ENCODE measurements around the gene SPTY2D1. TPM values are rescaled to one million over a fixed set of nuclear protein-coding genes. Genes with fewer than 3 reads are reported as not detected.
"Not testable (repeated sequence)": the region's sequence is repeated elsewhere in the genome, so short reads cannot be mapped to it uniquely, and the experiment has no call there.

SPTY2D1 gene, protein sequence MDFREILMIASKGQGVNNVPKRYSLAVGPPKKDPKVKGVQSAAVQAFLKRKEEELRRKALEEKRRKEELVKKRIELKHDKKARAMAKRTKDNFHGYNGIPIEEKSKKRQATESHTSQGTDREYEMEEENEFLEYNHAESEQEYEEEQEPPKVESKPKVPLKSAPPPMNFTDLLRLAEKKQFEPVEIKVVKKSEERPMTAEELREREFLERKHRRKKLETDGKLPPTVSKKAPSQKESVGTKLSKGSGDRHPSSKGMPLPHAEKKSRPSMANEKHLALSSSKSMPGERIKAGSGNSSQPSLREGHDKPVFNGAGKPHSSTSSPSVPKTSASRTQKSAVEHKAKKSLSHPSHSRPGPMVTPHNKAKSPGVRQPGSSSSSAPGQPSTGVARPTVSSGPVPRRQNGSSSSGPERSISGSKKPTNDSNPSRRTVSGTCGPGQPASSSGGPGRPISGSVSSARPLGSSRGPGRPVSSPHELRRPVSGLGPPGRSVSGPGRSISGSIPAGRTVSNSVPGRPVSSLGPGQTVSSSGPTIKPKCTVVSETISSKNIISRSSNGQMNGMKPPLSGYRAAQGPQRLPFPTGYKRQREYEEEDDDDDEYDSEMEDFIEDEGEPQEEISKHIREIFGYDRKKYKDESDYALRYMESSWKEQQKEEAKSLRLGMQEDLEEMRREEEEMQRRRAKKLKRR
- total RNA-seq: 22.0 and 22.7 TPM in 2 replicates

DNA sequence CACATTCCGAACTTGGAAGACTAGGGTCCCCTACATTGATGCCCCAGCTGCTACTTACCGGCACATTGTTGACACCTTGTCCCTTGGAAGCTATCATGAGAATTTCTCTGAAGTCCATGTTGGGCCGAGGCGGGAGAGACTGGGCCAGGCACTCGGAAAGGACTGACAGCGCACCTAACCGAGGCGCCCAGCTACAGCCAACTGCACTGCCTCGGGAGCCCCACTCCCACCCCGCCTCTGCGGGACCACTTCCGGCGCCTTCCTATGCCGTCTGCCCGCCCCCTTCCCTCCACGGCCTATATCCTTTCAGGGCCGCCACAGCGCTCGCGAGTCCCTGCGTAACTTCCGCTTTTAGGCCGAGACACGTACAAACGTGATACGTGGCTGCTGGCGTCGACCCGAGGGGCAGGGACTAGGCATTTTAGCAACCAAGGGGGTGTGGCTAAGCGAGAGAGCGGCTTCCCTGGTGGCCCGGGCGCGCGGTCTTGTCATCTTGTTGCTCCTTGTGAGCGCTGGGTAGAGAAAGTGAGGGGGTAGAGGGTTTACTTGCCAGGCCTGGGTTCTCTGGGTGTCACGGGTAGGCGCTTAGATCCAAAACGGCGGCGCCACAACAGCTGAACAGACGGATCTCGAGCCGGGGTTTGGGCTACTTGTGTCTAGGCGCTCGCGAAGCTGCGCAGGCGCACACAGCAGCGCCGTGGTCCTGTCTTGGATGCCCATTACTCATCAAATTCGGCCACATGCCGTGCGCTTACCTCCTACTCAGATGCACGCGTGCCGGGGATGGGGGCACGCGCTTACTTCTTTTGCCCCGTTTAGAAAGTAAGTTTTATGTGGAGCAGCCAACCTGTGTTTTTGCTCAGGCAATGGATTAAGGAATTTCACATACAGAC lies at the start of gene SPTY2D1:
Gene SPTY2D1, minus strand, starts transcription at position 203 of the 893 bp plus-strand sequence. Its CDS starts 85 bp downstream, at position 118.
- no peaks in the 10 kb centered on the region for H3K9me3 Mint-ChIP-seq
- DNase-seq: peak; percentile 87
- ChIA-PET POLR2A (interaction anchor here (0.6 to 2.9 kb wide), 16 partner anchors 10 to 529 kb away, joined by 3 to 37 read pairs (median 5); partner anchors contain the start of genes GTF2H1, HPS5, LDHA and SAAL1), CTCF (interaction anchor here (1.1 to 1.5 kb wide), 2 partner anchors 93 to 97 kb away, joined by 3 to 4 read pairs; no protein-coding TSS in a partner anchor)
- peak; percentile 93 for ATAC-seq (ENCODE audit: low read depth)
- intact Hi-C loops (cut with micrococcal nuclease): loop anchor here (1.0 to 5.0 kb wide), 15 partner anchors 16 to 1896 kb away; partner anchors contain the start of genes C11orf58, E2F8, GTF2H1 and HPS5
- H3K4me3 Mint-ChIP-seq: peak within 1 kb of the TSS; percentile 99
- peaks cover 3% of the 10 kb centered on the region for H3K27me3 Mint-ChIP-seq
- H3K4me1 Mint-ChIP-seq: peaks cover 25% of the 10 kb centered on the region
- H3K27ac Mint-ChIP-seq: peak within 1 kb of the TSS; percentile 97
- TF ChIP-seq, protein P1, sequence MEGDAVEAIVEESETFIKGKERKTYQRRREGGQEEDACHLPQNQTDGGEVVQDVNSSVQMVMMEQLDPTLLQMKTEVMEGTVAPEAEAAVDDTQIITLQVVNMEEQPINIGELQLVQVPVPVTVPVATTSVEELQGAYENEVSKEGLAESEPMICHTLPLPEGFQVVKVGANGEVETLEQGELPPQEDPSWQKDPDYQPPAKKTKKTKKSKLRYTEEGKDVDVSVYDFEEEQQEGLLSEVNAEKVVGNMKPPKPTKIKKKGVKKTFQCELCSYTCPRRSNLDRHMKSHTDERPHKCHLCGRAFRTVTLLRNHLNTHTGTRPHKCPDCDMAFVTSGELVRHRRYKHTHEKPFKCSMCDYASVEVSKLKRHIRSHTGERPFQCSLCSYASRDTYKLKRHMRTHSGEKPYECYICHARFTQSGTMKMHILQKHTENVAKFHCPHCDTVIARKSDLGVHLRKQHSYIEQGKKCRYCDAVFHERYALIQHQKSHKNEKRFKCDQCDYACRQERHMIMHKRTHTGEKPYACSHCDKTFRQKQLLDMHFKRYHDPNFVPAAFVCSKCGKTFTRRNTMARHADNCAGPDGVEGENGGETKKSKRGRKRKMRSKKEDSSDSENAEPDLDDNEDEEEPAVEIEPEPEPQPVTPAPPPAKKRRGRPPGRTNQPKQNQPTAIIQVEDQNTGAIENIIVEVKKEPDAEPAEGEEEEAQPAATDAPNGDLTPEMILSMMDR (IDR thresholded peaks at IDR 0.05): no peak
- peaks cover 14% of the 10 kb centered on the region for H3K36me3 Mint-ChIP-seq (ENCODE audit: low read depth)

DNA sequence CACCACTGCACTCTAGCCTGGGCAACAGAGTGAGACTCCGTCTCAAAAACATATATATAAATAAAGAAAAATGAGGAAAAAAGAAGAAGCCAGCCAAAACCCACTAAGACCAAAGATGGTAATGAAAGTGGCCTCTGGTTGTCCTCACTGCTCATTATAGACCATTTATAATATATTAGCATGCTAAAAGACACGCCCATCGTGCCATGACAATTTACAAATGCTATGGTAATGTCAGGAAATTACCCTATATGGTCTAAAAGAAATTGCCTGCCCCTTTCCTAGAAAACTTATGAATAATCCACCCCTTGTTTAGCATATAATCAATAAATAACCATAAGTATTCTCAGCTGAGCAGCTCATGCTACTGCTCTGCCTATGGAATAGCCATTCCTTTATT lies 48.3 kb upstream of the SPTY2D1 start:
- TF ChIP-seq, protein P1 (IDR thresholded peaks at IDR 0.05): no peak
- no peaks in the 10 kb centered on the region for H3K9me3 Mint-ChIP-seq
- no peak overlapping the region for H3K27ac Mint-ChIP-seq
- ATAC-seq (ENCODE audit: low read depth) (no peak), DNase-seq (no peak)
- peaks cover 16% of the 10 kb centered on the region for H3K27me3 Mint-ChIP-seq
- intact Hi-C loops (cut with micrococcal nuclease): no loop called here
- no peak overlapping the region for H3K4me3 Mint-ChIP-seq
- POLR2A ChIA-PET: no interaction called here
- H3K36me3 Mint-ChIP-seq (ENCODE audit: low read depth): no peaks in the 10 kb centered on the region
- no peaks in the 10 kb centered on the region for H3K4me1 Mint-ChIP-seq
- CTCF ChIA-PET: no interaction called here

DNA sequence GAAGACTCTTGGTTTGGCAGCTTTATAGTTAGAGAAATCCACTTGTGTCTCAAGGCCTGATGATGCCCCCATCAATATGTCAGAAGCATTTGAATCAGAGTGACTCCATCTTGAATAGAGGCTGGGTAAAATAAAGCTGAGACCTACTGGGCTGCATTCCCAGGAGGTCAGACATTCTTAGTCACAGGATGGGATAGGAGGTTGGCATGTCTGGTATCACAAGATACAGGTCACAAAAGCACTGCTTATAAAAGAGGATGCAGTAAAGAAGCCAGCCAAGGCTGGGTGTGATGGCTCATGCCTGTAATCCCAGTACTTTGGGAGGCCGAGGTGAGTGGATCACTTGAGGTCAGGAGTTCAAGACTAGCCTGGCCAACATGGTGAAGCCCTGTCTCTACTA lies 47.8 kb upstream of the SPTY2D1 start:
- ATAC-seq (ENCODE audit: low read depth); H3K36me3 Mint-ChIP-seq (ENCODE audit: low read depth); H3K27ac Mint-ChIP-seq; CTCF ChIA-PET; DNase-seq; H3K4me1 Mint-ChIP-seq; intact Hi-C loops (cut with micrococcal nuclease); H3K4me3 Mint-ChIP-seq; POLR2A ChIA-PET; H3K9me3 Mint-ChIP-seq: not testable (repeated sequence)
- peaks cover 16% of the 10 kb centered on the region for H3K27me3 Mint-ChIP-seq

DNA sequence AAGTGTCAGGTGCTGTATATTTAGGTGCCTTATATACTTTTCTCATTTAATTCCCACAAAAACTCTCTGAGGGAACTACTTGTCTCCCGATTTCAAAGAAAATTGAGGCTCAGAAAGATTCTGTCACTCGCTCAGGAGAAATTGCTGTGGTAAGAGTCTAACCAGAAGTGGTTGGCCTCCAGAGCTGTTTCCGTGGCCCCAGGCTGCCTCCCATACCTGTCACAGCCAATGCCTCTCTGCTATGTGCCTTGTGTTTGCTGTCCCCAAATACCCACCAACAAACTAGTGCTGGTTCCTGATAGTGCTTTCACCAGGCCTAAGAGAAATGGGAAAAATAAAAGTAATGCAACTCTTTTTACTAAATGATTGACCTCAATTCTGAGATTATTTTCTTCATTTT lies 43.4 kb upstream of the SPTY2D1 start:
- intact Hi-C loops (cut with micrococcal nuclease): no loop called here

DNA sequence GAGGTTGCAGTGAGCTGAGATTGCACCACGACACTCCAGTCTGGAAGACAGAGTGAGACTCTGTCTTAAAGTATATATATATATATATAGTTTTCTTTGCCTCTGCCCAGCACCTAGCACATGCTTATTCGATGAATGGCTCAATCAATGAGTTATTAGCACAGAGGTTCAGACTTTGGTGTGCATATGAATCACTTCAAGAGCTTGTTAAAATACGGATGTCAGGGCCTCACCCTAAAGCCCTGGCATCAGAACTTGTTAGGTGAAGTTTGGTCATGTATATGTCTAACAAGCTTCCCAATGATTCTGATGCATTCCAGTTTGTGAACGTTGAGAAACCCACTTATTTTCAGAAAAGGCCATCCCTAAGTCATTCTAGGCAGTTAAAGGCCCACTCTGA lies 42.7 kb upstream of the SPTY2D1 start:
- TF ChIP-seq, protein P1 (IDR thresholded peaks at IDR 0.05): no peak
- no peak overlapping the region for H3K27ac Mint-ChIP-seq
- peaks cover 2% of the 10 kb centered on the region for H3K4me1 Mint-ChIP-seq
- CTCF ChIA-PET: interaction anchor here (0.7 kb wide), 1 partner anchor 39 kb away, joined by 3 read pairs; no protein-coding TSS in a partner anchor
- H3K27me3 Mint-ChIP-seq: peaks cover 5% of the 10 kb centered on the region
- DNase-seq (no peak), ATAC-seq (ENCODE audit: low read depth) (no peak)
- POLR2A ChIA-PET: interaction anchor here (0.7 kb wide), 1 partner anchor 107 kb away, joined by 3 read pairs; no protein-coding TSS in a partner anchor
- no peaks in the 10 kb centered on the region for H3K36me3 Mint-ChIP-seq (ENCODE audit: low read depth)
- intact Hi-C loops (cut with micrococcal nuclease): no loop called here
- no peaks in the 10 kb centered on the region for H3K9me3 Mint-ChIP-seq
- H3K4me3 Mint-ChIP-seq: no peak overlapping the region

More for the DNA sequence above, 43.4 kb upstream of the SPTY2D1 start:
- DNase-seq (no peak), ATAC-seq (ENCODE audit: low read depth) (no peak)
- no peak overlapping the region for H3K27ac Mint-ChIP-seq
- peaks cover 5% of the 10 kb centered on the region for H3K27me3 Mint-ChIP-seq
- no peaks in the 10 kb centered on the region for H3K36me3 Mint-ChIP-seq (ENCODE audit: low read depth)
- CTCF ChIA-PET: no interaction called here
- H3K9me3 Mint-ChIP-seq: no peaks in the 10 kb centered on the region
- H3K4me3 Mint-ChIP-seq: no peak overlapping the region
- no peaks in the 10 kb centered on the region for H3K4me1 Mint-ChIP-seq
- TF ChIP-seq, protein P1 (IDR thresholded peaks at IDR 0.05): no peak
- POLR2A ChIA-PET: no interaction called here

DNA sequence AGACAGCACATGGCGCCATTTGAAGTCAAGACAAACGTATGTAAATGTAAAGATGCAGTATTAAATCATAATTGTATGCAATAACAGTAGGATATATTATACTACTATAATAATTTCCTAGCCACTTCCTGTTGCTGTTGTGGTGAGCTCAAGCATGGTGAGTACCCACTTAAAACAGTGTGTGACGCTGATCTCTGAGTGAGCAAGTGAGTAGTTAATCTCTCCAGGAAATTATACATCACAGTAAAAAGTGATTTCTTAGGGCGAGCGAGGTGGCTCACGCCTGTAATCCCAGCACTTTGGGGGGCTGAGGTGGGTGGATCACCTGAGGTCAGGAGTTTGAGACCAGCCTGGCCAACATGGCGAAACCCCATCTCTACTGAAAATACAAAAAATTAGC lies 38.1 kb upstream of the SPTY2D1 start:
- DNase-seq; intact Hi-C loops (cut with micrococcal nuclease); POLR2A ChIA-PET; H3K27me3 Mint-ChIP-seq; H3K9me3 Mint-ChIP-seq; H3K4me1 Mint-ChIP-seq; H3K27ac Mint-ChIP-seq; CTCF ChIA-PET; H3K36me3 Mint-ChIP-seq (ENCODE audit: low read depth); H3K4me3 Mint-ChIP-seq; ATAC-seq (ENCODE audit: low read depth): not testable (repeated sequence)

Data from activated B cell treated with CpG ODN at 0.5 μM for 24 hours (primary cell).